Liver (tissue), 9 donors: ENCODE results near the gene TSHZ2. TPM values are rescaled to one million over a fixed set of nuclear protein-coding genes. Genes with fewer than 3 reads are reported as not detected.

Experiments
- DNase-seq: peaks from one replicate; pipeline ENCODE4 v3.0.0-alpha.2; 2017; ENCODE audit warnings: low spot score
- H3K27ac ChIP-seq, 2 donors: one replicate each; pipeline ENCODE4 v1.7.0; 2013; ENCODE audit warnings: inconsistent platforms in 2 of 2, low read length in 2 of 2, control low read depth in 1 of 2, low read depth in 1 of 2, mild to moderate bottlenecking in 1 of 2
- H3K27me3 ChIP-seq, 4 donors: one replicate each; pipeline versions ENCODE4 v1.6.1 to v1.7.0; 2013; ENCODE audit warnings: low read length in 3 of 4, inconsistent platforms in 1 of 4, mild to moderate bottlenecking in 1 of 4, moderate library complexity in 1 of 4; ENCODE audit not compliant: control insufficient read depth in 4 of 4, insufficient read depth in 4 of 4
- H3K36me3 ChIP-seq, 4 donors: one replicate each; pipeline versions ENCODE4 v1.6.1 to v1.7.0; 2013; ENCODE audit warnings: low read length in 3 of 4, mild to moderate bottlenecking in 3 of 4, low read depth in 1 of 4, moderate library complexity in 1 of 4; ENCODE audit not compliant: control insufficient read depth in 4 of 4, insufficient read depth in 3 of 4
- H3K4me1 ChIP-seq, 4 donors: one replicate each; pipeline versions ENCODE4 v1.6.1 to v1.7.0; 2013; ENCODE audit warnings: low read length in 3 of 4, mild to moderate bottlenecking in 3 of 4, moderate library complexity in 1 of 4; ENCODE audit not compliant: control insufficient read depth in 4 of 4, insufficient read depth in 4 of 4
- H3K4me3 ChIP-seq, 3 donors: one replicate each; pipeline versions ENCODE4 v1.6.1 to v1.7.0; 2013; ENCODE audit warnings: low read length in 3 of 3, control low read depth in 1 of 3, low read depth in 1 of 3, mild to moderate bottlenecking in 1 of 3
- H3K9ac ChIP-seq, 2 donors: one replicate each; pipeline ENCODE4 v1.7.0; 2013; ENCODE audit warnings: low read length in 2 of 2, mild to moderate bottlenecking in 2 of 2, moderate library complexity in 2 of 2, control low read depth in 1 of 2, low read depth in 1 of 2
- H3K9me3 ChIP-seq, 4 donors: one replicate each; pipeline versions ENCODE4 v1.6.1 to v1.7.0; 2013; ENCODE audit warnings: low read length in 3 of 4; ENCODE audit not compliant: control insufficient read depth in 4 of 4
- EGR1 ChIP-seq, 2 donors: IDR thresholded peaks; 2 replicates each; pipeline ENCODE4 v1.6.1; 2016 to 2018; ENCODE audit warnings: antibody characterized with exemption in 2 of 2, low read depth in 2 of 2
- FOXA2 ChIP-seq: IDR thresholded peaks from 2 replicates; pipeline ENCODE4 v1.6.1; 2016; ENCODE audit warnings: antibody characterized with exemption
- GABPA ChIP-seq, 2 donors: IDR thresholded peaks in 1 of 2; conservative IDR thresholded peaks in 1 of 2; 2 replicates each; pipeline ENCODE4 v1.6.1; 2016; ENCODE audit warnings: antibody characterized with exemption in 2 of 2, mild to moderate bottlenecking in 1 of 2, moderate library complexity in 1 of 2
- JUND ChIP-seq, 2 donors: IDR thresholded peaks; 2 replicates each; pipeline ENCODE4 v1.6.1; 2016; ENCODE audit warnings: antibody characterized with exemption in 2 of 2
- NR2F2 ChIP-seq: IDR thresholded peaks from 2 replicates; pipeline ENCODE4 v1.6.1; 2016; ENCODE audit warnings: antibody characterized with exemption
- RAD21 ChIP-seq, 2 donors: IDR thresholded peaks; 2 replicates each; pipeline ENCODE4 v1.6.1; 2016; ENCODE audit warnings: antibody characterized with exemption in 2 of 2, mild to moderate bottlenecking in 2 of 2
- SP1 ChIP-seq: IDR thresholded peaks from 2 replicates; pipeline ENCODE4 v1.6.1; 2018; ENCODE audit warnings: antibody characterized with exemption, mild to moderate bottlenecking
- TAF1 ChIP-seq: conservative IDR thresholded peaks from 2 replicates; pipeline ENCODE4 v1.6.1; 2016; ENCODE audit warnings: antibody characterized with exemption, mild to moderate bottlenecking
- WGBS: extraction: QIAGEN DNeasy Blood & Tissue Kit; methylation state at CpG from one replicate; pipeline ENCODE4 v1.1.7; 2013; 5-methylcytosine and 5-hydroxymethylcytosine counted together
- polyA plus RNA-seq, 2 donors: library from polyadenylated mRNA; stranded (reverse) in 1 of 2; unstranded in 1 of 2; fragments of 200-250 nt in 1 of 2; fragments of >200 nt in 1 of 2; fragmentation: Nextera tagmentation in 1 of 2; extraction: Ambion mirVana in 1 of 2; gene quantifications; one replicate each; pipeline versions ENCODE4 v1.2.1 to v1.2.3, GENCODE V29; 2013 to 2015
- total RNA-seq, 2 donors: library from RNA; depleted of rRNA; stranded (reverse); fragments of >200 nt; gene quantifications; one replicate each; pipeline ENCODE4 v1.2.3, GENCODE V29; 2014
- TF ChIP-seq, protein P1 (sequence below): IDR thresholded peaks from 2 replicates; pipeline ENCODE4 v1.6.1; 2016; ENCODE audit warnings: antibody characterized with exemption
- TF ChIP-seq, protein P2 (sequence below): IDR thresholded peaks from 2 replicates; pipeline ENCODE4 v1.6.1; 2016; ENCODE audit warnings: antibody characterized with exemption, mild to moderate bottlenecking
- TF ChIP-seq, protein P3 (sequence below): IDR thresholded peaks from 2 replicates; pipeline ENCODE4 v1.6.1; 2016; ENCODE audit warnings: antibody characterized with exemption
- TF ChIP-seq, protein P4 (sequence below): IDR thresholded peaks from 2 replicates; pipeline ENCODE4 v1.6.1; 2016; ENCODE audit warnings: antibody characterized with exemption
- donor health status: healthy.
- donor health status: healthy.
- donor health status: healthy.
- donor health status: healthy.
- donor health status: healthy.

Gene TSHZ2
- total and polyA plus RNA-seq, 4 donors, result 2.9 to 11.3 (median 7.8) TPM

DNA sequence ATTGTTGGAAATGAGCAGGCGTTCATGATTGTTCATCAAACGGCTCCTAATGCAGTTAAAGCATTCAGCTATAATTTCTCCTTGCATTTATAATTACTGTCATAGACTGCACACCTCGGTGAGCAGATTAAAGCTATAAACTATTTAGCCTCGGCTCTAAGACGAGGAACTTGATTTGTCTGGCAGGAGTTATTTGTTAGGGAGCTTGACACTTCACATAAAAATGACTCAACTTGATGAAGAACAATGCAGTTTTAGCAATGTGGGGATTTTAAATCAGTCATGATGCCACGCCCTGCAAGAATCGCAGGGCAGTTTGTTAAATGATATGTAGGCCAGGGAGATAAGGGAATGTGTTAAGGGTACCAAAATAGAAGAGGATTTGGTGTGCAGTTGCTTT lies 290.2 kb downstream of the TSHZ2 start:
- no peaks in the 10 kb centered on the region for H3K4me1 ChIP-seq
- no peak for DNase-seq

DNA sequence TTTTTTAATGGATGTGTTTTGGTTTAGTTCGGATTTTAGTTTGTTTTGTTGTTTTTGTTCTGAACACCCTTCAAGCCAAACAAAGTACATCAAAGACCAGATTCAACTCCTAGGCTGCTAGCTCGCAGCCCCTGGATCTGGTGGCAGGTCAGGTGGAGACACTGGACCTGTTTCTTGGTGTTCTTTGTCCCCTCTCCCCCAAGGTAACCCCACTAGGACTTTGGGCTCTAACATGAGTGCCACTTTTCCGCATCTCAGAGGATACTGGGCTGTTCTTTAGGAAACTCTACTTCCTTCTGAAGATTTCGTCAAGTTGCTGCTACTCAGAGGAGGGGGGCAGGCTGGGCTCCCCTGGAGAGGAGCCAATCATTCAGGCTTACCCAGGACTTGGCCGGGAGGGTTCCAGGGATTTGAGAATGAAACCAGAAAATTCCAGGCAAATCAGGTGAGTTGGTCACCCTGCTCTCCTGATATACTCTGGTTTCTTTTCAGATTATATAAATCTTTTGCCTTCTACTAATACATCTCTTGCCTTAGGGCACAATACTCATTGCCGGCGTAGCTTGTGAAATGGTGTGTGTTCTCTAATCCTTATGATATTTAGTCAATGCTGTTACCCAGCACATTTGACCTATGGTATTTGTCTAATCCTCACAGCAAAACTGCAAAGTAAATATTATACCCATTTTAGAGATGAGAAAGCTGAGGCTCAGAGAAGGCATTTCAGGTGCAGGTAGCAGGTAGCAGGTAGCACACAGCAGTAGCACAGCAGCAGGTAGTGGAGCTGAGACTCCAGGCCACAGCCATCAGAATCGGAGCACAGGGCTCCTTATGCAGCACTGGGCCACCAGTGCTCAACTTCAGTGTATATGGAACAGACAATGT lies 291.6 kb downstream of the TSHZ2 start:
- H3K4me3 ChIP-seq, result no peak overlapping the region
- no peak overlapping the region for H3K9ac ChIP-seq
- H3K27ac ChIP-seq, result no peak overlapping the region
- no peaks in the 10 kb centered on the region for H3K27me3 ChIP-seq
- no peaks in the 10 kb centered on the region for H3K9me3 ChIP-seq
- WGBS, result 87% methylated on average over 8 of the region's 8 CpGs
- DNase-seq, result no peak
- TF ChIP-seq GABPA (IDR thresholded peaks at IDR 0.05 in 1 of 2, conservative IDR thresholded peaks at IDR 0.05 in 1 of 2) (no peak), EGR1 (IDR thresholded peaks at IDR 0.05; ENCODE audit: low read depth in 2 of 2) (no peak), NR2F2 (no peak), RAD21 (IDR thresholded peaks at IDR 0.05) (no peak), TAF1 (no peak), FOXA2 (no peak)
- TF ChIP-seq, protein P1, sequence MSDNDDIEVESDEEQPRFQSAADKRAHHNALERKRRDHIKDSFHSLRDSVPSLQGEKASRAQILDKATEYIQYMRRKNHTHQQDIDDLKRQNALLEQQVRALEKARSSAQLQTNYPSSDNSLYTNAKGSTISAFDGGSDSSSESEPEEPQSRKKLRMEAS, result no peak
- no peaks in the 10 kb centered on the region for H3K4me1 ChIP-seq
- H3K36me3 ChIP-seq, result no peaks in the 10 kb centered on the region

More for the DNA sequence above, 290.2 kb downstream of the TSHZ2 start:
- Histone ChIP-seq H3K9me3 (no peaks in the 10 kb centered on the region), H3K27me3 (no peaks in the 10 kb centered on the region), H3K27ac (no peak overlapping the region), H3K4me3 (no peak overlapping the region), H3K9ac (no peak overlapping the region), H3K36me3 (no peaks in the 10 kb centered on the region)
- TF ChIP-seq, protein P2, sequence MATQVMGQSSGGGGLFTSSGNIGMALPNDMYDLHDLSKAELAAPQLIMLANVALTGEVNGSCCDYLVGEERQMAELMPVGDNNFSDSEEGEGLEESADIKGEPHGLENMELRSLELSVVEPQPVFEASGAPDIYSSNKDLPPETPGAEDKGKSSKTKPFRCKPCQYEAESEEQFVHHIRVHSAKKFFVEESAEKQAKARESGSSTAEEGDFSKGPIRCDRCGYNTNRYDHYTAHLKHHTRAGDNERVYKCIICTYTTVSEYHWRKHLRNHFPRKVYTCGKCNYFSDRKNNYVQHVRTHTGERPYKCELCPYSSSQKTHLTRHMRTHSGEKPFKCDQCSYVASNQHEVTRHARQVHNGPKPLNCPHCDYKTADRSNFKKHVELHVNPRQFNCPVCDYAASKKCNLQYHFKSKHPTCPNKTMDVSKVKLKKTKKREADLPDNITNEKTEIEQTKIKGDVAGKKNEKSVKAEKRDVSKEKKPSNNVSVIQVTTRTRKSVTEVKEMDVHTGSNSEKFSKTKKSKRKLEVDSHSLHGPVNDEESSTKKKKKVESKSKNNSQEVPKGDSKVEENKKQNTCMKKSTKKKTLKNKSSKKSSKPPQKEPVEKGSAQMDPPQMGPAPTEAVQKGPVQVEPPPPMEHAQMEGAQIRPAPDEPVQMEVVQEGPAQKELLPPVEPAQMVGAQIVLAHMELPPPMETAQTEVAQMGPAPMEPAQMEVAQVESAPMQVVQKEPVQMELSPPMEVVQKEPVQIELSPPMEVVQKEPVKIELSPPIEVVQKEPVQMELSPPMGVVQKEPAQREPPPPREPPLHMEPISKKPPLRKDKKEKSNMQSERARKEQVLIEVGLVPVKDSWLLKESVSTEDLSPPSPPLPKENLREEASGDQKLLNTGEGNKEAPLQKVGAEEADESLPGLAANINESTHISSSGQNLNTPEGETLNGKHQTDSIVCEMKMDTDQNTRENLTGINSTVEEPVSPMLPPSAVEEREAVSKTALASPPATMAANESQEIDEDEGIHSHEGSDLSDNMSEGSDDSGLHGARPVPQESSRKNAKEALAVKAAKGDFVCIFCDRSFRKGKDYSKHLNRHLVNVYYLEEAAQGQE, result no peak
- no peak for TF ChIP-seq SP1
- TF ChIP-seq, protein P3, sequence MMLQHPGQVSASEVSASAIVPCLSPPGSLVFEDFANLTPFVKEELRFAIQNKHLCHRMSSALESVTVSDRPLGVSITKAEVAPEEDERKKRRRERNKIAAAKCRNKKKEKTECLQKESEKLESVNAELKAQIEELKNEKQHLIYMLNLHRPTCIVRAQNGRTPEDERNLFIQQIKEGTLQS, result no peak
- TF ChIP-seq TAF1, result no peak
- TF ChIP-seq, protein P1, result no peak
- TF ChIP-seq, protein P4, sequence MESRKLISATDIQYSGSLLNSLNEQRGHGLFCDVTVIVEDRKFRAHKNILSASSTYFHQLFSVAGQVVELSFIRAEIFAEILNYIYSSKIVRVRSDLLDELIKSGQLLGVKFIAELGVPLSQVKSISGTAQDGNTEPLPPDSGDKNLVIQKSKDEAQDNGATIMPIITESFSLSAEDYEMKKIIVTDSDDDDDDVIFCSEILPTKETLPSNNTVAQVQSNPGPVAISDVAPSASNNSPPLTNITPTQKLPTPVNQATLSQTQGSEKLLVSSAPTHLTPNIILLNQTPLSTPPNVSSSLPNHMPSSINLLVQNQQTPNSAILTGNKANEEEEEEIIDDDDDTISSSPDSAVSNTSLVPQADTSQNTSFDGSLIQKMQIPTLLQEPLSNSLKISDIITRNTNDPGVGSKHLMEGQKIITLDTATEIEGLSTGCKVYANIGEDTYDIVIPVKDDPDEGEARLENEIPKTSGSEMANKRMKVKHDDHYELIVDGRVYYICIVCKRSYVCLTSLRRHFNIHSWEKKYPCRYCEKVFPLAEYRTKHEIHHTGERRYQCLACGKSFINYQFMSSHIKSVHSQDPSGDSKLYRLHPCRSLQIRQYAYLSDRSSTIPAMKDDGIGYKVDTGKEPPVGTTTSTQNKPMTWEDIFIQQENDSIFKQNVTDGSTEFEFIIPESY, result no peak
- TF ChIP-seq JUND (IDR thresholded peaks at IDR 0.05), result no peak
- WGBS, result 79% methylated on average over 7 of the region's 7 CpGs
